Keratinocyte (primary cell): ENCODE results near the gene TRPM3.

ENCODE experiments used
- CTCF ChIP-seq, 3 experiments: IDR thresholded peaks in 1 of 3; conservative IDR thresholded peaks in 1 of 3; optimal IDR thresholded peaks in 1 of 3; 2 replicates in 2 of 3; 3 replicates in 1 of 3; pipeline versions ENCODE3 to v1.5.1; 2011; ENCODE audit warnings: low read length in 3 of 3, mild to moderate bottlenecking in 3 of 3, moderate library complexity in 2 of 3, control low read depth in 1 of 3, inconsistent platforms in 1 of 3; ENCODE audit not compliant: insufficient read depth in 2 of 3; ENCODE audit errors: extremely low read depth in 1 of 3
- EZH2 ChIP-seq: IDR thresholded peaks from one replicate; pipeline ENCODE4 v1.6.1; 2012; ENCODE audit warnings: inconsistent platforms, mild to moderate bottlenecking, low read length, moderate library complexity

GRCh38 chr9:70601000-70601951 lies 520.1 kb downstream of the TRPM3 start:
- no peak for TF ChIP-seq EZH2
- no peak for TF ChIP-seq CTCF (optimal IDR thresholded peaks at IDR 0.05 in 1 of 3, IDR thresholded peaks at IDR 0.05 in 1 of 3, conservative IDR thresholded peaks at IDR 0.05 in 1 of 3; ENCODE audit: extremely low read depth in 1 of 3, insufficient read depth in 2 of 3, low read length in 3 of 3)
